Gastrocnemius medialis (tissue), 4 donors: ENCODE measurements around the gene TMEM39B.
"Not testable (repeated sequence)": the region's sequence is repeated elsewhere in the genome, so short reads cannot be mapped to it uniquely, and the experiment has no call there.

ENCODE experiments used
- CTCF ChIP-seq, 5 experiments: fragments of 450-650 bp in 3 of 5; fragments of 200-600 bp in 2 of 5; sonication (generic) in 2 of 5; IDR thresholded peaks in 4 of 5; conservative IDR thresholded peaks in 1 of 5; 1 replicate in 4 of 5; 2 replicates in 1 of 5; pipeline ENCODE4 v1.5.1; 2016 to 2019; ENCODE audit warnings: antibody characterized with exemption in 5 of 5, mild to moderate bottlenecking in 3 of 5, moderate library complexity in 3 of 5
- POLR2A ChIP-seq, 2 donors: fragments of 450-650 bp; IDR thresholded peaks; one replicate each; pipeline ENCODE4 v1.6.1; 2017; ENCODE audit warnings: antibody characterized with exemption in 2 of 2, mild to moderate bottlenecking in 2 of 2, moderate library complexity in 2 of 2

- not testable (repeated sequence) for TF ChIP-seq CTCF (IDR thresholded peaks at IDR 0.05 in 4 of 5, conservative IDR thresholded peaks at IDR 0.05 in 1 of 5); POLR2A (IDR thresholded peaks at IDR 0.05)
These were observed 70.6 kb downstream of the TMEM39B start for GRCh38 chr1:32143302-32143695.
